ENCODE measurements around the gene KANSL1.

DNA sequence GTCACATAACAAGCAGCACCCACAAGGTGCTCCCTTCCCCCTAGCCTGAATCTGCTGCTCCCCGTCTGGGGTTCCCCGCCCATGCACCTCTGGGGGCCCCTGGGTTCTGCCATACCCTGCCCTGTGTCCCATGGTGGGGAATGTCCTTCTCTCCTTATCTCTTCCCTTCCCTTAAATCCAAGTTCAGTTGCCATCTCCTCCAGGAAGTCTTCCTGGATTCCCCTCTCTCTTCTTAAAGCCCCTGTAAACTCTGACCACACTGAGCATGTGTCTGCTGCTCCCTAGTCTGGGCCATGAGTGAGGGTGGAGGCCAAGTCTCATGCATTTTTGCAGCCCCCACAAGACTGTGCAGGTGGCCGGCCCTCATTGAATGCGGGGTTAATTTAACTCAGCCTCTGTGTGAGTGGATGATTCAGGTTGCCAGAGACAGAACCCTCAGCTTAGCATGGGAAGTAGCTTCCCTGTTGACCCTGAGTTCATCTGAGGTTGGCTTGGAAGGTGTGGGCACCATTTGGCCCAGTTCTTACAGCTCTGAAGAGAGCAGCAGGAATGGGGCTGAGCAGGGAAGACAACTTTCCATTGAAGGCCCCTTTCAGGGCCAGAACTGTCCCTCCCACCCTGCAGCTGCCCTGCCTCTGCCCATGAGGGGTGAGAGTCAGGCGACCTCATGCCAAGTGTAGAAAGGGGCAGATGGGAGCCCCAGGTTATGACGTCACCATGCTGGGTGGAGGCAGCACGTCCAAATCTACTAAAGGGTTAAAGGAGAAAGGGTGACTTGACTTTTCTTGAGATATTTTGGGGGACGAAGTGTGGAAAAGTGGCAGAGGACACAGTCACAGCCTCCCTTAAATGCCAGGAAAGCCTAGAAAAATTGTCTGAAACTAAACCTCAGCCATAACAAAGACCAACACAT is 194.0 kb downstream of the KANSL1 start, which contains the start of gene STH:
- TF ChIP-seq CTCF (IDR thresholded peaks at IDR 0.05) (no peak), POLR2A (IDR thresholded peaks at IDR 0.05) (no peak)
